Colonic mucosa (tissue), 4 donors: ENCODE results near the gene TARDBP. TPM values are rescaled to one million over a fixed set of nuclear protein-coding genes. Genes with fewer than 3 reads are reported as not detected.

Experiments
- DNase-seq: peaks from one replicate; pipeline ENCODE4 v3.0.0-alpha.2; 2020
- H3K27ac ChIP-seq: fragments of 200-600 bp; one replicate; pipeline ENCODE4 v1.8.0; 2021
- H3K27me3 ChIP-seq: fragments of 200-600 bp; one replicate; pipeline ENCODE4 v1.8.0; 2021
- H3K36me3 ChIP-seq: fragments of 200-600 bp; one replicate; pipeline ENCODE4 v1.8.0; 2021
- H3K4me1 ChIP-seq: fragments of 200-600 bp; one replicate; pipeline ENCODE4 v1.8.0; 2021; ENCODE audit warnings: mild to moderate bottlenecking
- H3K4me3 ChIP-seq: fragments of 200-600 bp; one replicate; pipeline ENCODE4 v1.8.0; 2021
- H3K9ac ChIP-seq, 2 donors: one replicate each; pipeline ENCODE4 v1.7.0; 2013; ENCODE audit warnings: control low read depth in 2 of 2, low read depth in 2 of 2, low read length in 2 of 2
- H3K9me3 ChIP-seq: fragments of 200-600 bp; one replicate; pipeline ENCODE4 v1.8.0; 2021
- intact Hi-C: fragments of 100-400 bp; cut with DNase I; formaldehyde crosslinking; loops from one replicate; pipeline ENCODE4 v1.14.1; 2022
- total RNA-seq, 2 donors: library from RNA; stranded (reverse); fragmentation: NEBNext Ultra II Directional in 1 of 2; extraction: Animal tissue kit (Norgen Biotek cat#: 25700) in 1 of 2; gene quantifications; one replicate each; pipeline ENCODE4 v1.2.1, GENCODE V29; 2021
- TF ChIP-seq, protein P1 (sequence below): fragments of 200-600 bp; IDR thresholded peaks from one replicate; pipeline ENCODE4 v1.8.0; 2022; ENCODE audit warnings: antibody characterized with exemption, mild to moderate bottlenecking
- donor health status: healthy.
- donor health status: DM: no; HTN: no; CAD: no.
- donor health status: DM: no; HTN: no; CAD: no.

Gene TARDBP
- total RNA-seq, 2 donors from 2014 or later: 126 to 178 TPM

- intact Hi-C loops: no loop called here
- Histone ChIP-seq H3K9ac (no peak overlapping the region), H3K4me1 (no peaks in the 10 kb centered on the region), H3K36me3 (no peaks in the 10 kb centered on the region), H3K9me3 (no peaks in the 10 kb centered on the region), H3K4me3 (no peak overlapping the region), H3K27ac (no peak overlapping the region), H3K27me3 (no peaks in the 10 kb centered on the region)
- TF ChIP-seq, protein P1, sequence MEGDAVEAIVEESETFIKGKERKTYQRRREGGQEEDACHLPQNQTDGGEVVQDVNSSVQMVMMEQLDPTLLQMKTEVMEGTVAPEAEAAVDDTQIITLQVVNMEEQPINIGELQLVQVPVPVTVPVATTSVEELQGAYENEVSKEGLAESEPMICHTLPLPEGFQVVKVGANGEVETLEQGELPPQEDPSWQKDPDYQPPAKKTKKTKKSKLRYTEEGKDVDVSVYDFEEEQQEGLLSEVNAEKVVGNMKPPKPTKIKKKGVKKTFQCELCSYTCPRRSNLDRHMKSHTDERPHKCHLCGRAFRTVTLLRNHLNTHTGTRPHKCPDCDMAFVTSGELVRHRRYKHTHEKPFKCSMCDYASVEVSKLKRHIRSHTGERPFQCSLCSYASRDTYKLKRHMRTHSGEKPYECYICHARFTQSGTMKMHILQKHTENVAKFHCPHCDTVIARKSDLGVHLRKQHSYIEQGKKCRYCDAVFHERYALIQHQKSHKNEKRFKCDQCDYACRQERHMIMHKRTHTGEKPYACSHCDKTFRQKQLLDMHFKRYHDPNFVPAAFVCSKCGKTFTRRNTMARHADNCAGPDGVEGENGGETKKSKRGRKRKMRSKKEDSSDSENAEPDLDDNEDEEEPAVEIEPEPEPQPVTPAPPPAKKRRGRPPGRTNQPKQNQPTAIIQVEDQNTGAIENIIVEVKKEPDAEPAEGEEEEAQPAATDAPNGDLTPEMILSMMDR: no peak
- no peak for DNase-seq
Measured at GRCh38 chr1:11052839-11053757, 40.6 kb downstream of the TARDBP start.

DNA sequence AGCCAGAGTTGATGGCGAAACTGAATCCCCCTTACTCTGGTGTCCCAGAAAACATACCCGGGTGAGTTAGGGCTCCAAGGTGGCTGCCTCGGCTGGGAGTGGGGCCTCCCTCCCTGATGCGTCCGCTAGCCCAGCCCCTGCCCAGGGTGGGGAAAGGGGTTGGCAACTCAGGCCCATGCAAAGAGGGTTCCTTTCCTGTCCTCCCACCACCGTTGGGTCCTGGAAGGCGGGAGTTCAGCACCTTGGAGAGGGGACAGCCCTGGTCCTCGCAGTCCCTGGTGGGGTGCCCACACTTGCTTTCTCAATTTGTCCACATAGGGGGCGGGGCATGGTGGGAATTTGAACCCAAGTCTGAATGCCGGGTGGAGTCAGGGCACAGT, 41.3 kb downstream of the TARDBP start:
- intact Hi-C loops: no loop called here
- H3K9me3 ChIP-seq: no peaks in the 10 kb centered on the region
- DNase-seq: no peak
- TF ChIP-seq, protein P1: no peak
- H3K4me1 ChIP-seq: no peaks in the 10 kb centered on the region
- H3K9ac ChIP-seq: no peak overlapping the region
- no peaks in the 10 kb centered on the region for H3K27me3 ChIP-seq
- H3K4me3 ChIP-seq: no peak overlapping the region
- H3K27ac ChIP-seq: no peak overlapping the region
- no peaks in the 10 kb centered on the region for H3K36me3 ChIP-seq

DNA sequence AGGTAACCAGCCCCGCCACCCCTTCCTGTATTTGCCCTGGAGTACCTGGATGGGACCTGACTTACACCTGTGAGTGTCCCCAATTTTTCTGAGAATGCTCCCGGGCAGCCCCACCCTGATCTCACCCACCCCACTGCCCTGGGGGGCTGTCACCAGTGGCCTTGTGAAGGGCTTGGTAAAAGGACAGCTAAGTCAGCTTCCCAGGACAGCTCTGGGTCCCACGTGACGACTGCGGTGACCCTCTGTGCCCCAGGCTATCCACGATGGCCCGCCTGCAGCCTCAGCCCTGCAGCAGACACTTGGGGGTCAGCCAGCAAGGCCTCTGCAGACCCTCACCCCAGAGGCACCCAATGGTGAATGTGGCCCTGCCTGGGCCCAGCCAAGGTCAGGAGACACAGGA, 41.7 kb downstream of the TARDBP start:
- H3K9ac ChIP-seq: no peak overlapping the region
- intact Hi-C loops: no loop called here
- no peak overlapping the region for H3K27ac ChIP-seq
- no peaks in the 10 kb centered on the region for H3K36me3 ChIP-seq
- no peak for DNase-seq
- no peaks in the 10 kb centered on the region for H3K27me3 ChIP-seq
- no peak overlapping the region for H3K4me3 ChIP-seq
- TF ChIP-seq, protein P1: no peak
- H3K4me1 ChIP-seq: no peaks in the 10 kb centered on the region
- H3K9me3 ChIP-seq: no peaks in the 10 kb centered on the region

- Histone ChIP-seq H3K4me1 (no peaks in the 10 kb centered on the region), H3K36me3 (no peaks in the 10 kb centered on the region), H3K27ac (no peak overlapping the region), H3K27me3 (no peaks in the 10 kb centered on the region), H3K9me3 (no peaks in the 10 kb centered on the region), H3K9ac (no peak overlapping the region), H3K4me3 (no peak overlapping the region)
- no peak for DNase-seq
- TF ChIP-seq, protein P1: no peak
- intact Hi-C loops: no loop called here
Measured at GRCh38 chr1:11054666-11055065, 42.2 kb downstream of the TARDBP start.

- H3K27ac ChIP-seq: no peak overlapping the region
- DNase-seq: no peak
Measured at GRCh38 chr1:11055676-11056075, 43.2 kb downstream of the TARDBP start.

More at GRCh38 chr1:11055676-11056075, 43.2 kb downstream of the TARDBP start:
- H3K27me3 ChIP-seq: no peaks in the 10 kb centered on the region
- no peak overlapping the region for H3K4me3 ChIP-seq
- no peaks in the 10 kb centered on the region for H3K4me1 ChIP-seq
- H3K9me3 ChIP-seq: no peaks in the 10 kb centered on the region
- intact Hi-C loops: no loop called here
- TF ChIP-seq, protein P1: no peak
- H3K36me3 ChIP-seq: no peaks in the 10 kb centered on the region
- H3K9ac ChIP-seq: no peak overlapping the region
